Loucy (cell line): ENCODE measurements around the gene FAR2.

Experiments used
- EZH2phosphoT487 ChIP-seq: fragments of 200-600 bp; IDR thresholded peaks from 2 replicates; pipeline ENCODE4 v1.6.1; 2018; ENCODE audit warnings: antibody characterized with exemption, mild to moderate bottlenecking, moderate library complexity, borderline replicate concordance
- TF ChIP-seq, protein P1 (sequence below): fragments of 200-600 bp; sonication (generic); conservative IDR thresholded peaks from 2 replicates; pipeline ENCODE4 v1.5.1; 2014; ENCODE audit warnings: mild to moderate bottlenecking, antibody characterized with exemption, low read length

DNA sequence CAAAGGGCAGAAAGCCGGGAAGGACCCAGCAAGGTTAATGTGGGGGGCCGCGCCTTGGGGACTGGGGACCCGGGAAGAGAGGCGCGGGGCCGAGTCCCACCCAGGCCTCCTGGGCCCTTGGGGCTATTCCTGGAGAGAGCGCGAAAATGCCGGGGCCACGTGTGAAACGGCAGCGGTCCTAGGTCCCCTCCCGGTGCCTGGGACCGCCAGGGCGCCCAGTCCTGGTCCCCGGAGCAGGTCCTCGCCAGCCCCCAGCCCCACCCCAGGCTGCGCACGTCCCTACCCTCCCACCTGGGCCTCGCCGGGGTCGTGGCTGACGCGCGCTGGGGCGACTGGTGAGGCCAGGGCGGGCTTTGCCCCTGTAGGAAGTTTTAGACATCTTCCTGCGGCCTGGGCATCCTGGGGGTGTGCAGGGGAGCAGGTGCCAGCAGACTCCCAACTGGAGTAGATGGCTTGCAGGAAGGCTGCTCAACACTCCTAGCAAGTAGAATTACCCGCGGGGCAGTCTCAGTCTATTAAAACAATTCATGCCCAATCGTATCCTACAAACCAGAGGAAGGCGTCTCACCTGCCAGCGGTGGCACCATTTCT, 708 bp downstream of the FAR2 start:
- TF ChIP-seq EZH2phosphoT487: no peak
- TF ChIP-seq, protein P1, sequence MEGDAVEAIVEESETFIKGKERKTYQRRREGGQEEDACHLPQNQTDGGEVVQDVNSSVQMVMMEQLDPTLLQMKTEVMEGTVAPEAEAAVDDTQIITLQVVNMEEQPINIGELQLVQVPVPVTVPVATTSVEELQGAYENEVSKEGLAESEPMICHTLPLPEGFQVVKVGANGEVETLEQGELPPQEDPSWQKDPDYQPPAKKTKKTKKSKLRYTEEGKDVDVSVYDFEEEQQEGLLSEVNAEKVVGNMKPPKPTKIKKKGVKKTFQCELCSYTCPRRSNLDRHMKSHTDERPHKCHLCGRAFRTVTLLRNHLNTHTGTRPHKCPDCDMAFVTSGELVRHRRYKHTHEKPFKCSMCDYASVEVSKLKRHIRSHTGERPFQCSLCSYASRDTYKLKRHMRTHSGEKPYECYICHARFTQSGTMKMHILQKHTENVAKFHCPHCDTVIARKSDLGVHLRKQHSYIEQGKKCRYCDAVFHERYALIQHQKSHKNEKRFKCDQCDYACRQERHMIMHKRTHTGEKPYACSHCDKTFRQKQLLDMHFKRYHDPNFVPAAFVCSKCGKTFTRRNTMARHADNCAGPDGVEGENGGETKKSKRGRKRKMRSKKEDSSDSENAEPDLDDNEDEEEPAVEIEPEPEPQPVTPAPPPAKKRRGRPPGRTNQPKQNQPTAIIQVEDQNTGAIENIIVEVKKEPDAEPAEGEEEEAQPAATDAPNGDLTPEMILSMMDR: no peak
